GM12891 (cell line): ENCODE measurements around the gene PPP1R15B.

Experiments
- POLR2A ChIP-seq: IDR thresholded peaks from 2 replicates; pipeline ENCODE4 v1.6.1; 2011; ENCODE audit warnings: low read depth, low read length, control low read depth
- POLR2AphosphoS5 ChIP-seq: IDR thresholded peaks from 2 replicates; pipeline ENCODE4 v1.6.1; 2011; ENCODE audit warnings: low read depth, low read length, control low read depth

- no peak for TF ChIP-seq POLR2AphosphoS5
- TF ChIP-seq POLR2A = no peak
Measured at GRCh38 chr1:204407295-204407971, 4.2 kb downstream of the PPP1R15B start.
